GM18870 (cell line): ENCODE results near the gene PMEPA1.

Source experiments
- ATAC-seq: cut with Tn5 transposase; IDR thresholded peaks from one replicate; pipeline ENCODE4 v1.9.1; 2021; ENCODE audit warnings: moderate library complexity; ENCODE audit not compliant: unreplicated experiment

The PMEPA1 gene

GRCh38 chr20:57612436-57612835, 97.4 kb downstream of the PMEPA1 start:
- ATAC-seq = no peak

GRCh38 chr20:57611586-57612311, 98.1 kb downstream of the PMEPA1 start:
- ATAC-seq = no peak

GRCh38 chr20:57610261-57610952, 99.4 kb downstream of the PMEPA1 start:
- no peak for ATAC-seq

GRCh38 chr20:57609842-57610167, 100.0 kb downstream of the PMEPA1 start:
- no peak for ATAC-seq

GRCh38 chr20:57609086-57609841, 100.6 kb downstream of the PMEPA1 start:
- ATAC-seq = no peak

GRCh38 chr20:57608516-57608915, 101.3 kb downstream of the PMEPA1 start:
- ATAC-seq = no peak

- ATAC-seq = no peak
Observed at GRCh38 chr20:57605878-57606277, 103.9 kb downstream of the PMEPA1 start.

GRCh38 chr20:57605045-57605444, 104.8 kb downstream of the PMEPA1 start:
- no peak for ATAC-seq

- no peak for ATAC-seq
Observed at GRCh38 chr20:57603120-57603519, 106.7 kb downstream of the PMEPA1 start.

GRCh38 chr20:57601737-57602136, 108.1 kb downstream of the PMEPA1 start:
- no peak for ATAC-seq

- ATAC-seq = no peak
Observed at GRCh38 chr20:57601211-57601570, 108.6 kb downstream of the PMEPA1 start.

- peak; percentile 52 for ATAC-seq
Observed at GRCh38 chr20:57600320-57601210, 109.2 kb downstream of the PMEPA1 start.

GRCh38 chr20:57598491-57598890, 111.3 kb downstream of the PMEPA1 start:
- no peak for ATAC-seq
